GM19467 (cell line): ENCODE data around the gene SSPN.
"Not testable (repeated sequence)": the region's sequence is repeated elsewhere in the genome, so short reads cannot be mapped to it uniquely, and the experiment has no call there.

Experiments used
- ATAC-seq: cut with Tn5 transposase; IDR thresholded peaks from one replicate; pipeline ENCODE4 v1.9.1; 2021; ENCODE audit warnings: mild to moderate bottlenecking, moderate library complexity; ENCODE audit not compliant: unreplicated experiment

The SSPN gene

DNA sequence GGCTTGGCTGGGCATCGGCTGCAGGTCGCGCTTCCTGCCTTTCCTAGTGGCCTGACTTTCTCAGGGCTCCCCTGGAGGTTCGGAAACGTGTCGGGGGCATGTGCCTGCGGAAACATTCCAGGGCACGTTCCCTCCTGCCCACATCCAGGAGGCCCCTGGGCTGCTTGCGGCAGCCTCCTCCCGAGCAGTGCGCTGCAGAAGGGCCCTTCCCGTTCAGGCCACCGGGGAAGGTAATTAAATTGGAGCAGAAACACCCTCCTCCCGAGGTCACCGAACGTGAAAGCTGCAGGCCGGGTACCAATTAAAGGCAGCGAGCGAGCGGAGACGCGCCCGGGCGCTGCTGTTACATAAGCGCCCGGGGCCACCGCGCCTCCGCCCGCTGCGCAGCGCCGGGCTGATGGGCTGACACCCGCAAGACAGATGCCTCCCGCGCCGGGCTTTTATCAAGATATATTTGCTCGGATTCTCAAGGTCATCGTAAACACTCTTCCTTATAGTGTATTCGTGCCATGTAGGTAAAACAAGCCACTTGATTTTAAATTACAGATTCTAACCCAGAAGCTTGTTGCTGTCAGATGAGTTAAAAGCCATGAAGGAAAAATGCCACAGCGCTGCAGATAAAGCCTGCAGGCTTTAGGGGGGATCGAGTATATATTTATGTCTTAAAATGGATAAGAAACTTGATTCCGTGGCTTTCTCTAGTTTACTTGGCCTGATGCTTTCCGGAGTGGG is 31.4 kb downstream of the SSPN start:
- no peak for ATAC-seq

DNA sequence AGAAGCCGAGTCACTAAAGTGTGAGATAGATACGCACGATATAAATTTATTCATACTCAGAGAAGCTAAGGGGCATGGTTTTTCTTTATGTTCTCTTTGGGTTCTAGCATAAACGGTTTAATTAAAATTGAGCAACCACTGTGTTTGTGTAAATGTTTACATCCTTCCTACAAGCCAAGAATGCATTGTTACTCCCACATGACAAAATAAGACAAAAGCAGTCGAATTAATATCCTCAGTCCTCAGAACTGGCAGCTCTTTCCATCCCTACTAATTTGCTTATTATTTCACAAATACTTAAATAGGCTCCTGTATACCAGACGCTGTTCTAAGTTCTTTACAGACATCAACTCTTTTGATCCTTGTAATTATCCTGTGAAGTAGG is 32.0 kb downstream of the SSPN start:
- ATAC-seq: no peak

GRCh38 chr12:26229910-26230309 is 34.5 kb downstream of the SSPN start:
- no peak for ATAC-seq

DNA sequence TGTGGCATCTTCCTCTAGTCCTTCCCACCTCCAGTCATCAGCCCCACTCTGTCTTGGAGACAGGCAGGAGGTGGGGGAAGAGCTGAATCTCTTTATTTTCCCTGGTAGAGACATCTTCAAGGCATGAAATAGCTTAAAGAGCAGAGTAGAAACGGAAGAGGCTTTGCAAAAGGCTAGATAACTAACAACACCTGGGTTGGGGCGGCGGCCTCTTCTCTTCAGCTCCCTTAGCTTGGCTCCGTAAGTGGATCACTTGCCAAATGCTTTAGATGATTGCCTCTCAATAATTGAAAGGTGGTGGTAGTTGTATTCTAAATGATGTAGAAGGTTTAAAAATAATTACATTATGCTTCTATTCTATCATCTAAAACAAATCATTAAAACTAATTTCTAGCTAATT is 36.1 kb downstream of the SSPN start:
- ATAC-seq: no peak

DNA sequence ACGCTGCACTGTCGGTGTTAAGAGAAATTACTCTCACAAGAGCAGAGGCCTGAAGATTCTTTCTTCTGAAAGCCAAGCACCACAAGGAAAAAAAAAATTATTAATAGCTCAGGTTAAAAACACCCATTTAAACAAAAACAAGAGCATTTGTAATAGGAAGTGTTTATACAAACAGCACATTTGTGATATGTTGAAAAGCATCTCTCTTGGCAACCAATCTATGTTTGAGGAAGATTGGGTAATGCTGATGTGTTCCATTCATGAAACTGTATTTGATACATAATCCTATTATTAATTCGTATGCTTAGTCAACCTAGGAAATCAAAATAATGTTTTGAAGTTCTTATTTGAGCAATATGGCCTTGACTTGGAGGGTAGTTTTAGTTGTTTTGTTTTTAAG is 36.5 kb downstream of the SSPN start:
- no peak for ATAC-seq

GRCh38 chr12:26233631-26234030 is 38.3 kb downstream of the SSPN start:
- ATAC-seq: no peak

DNA sequence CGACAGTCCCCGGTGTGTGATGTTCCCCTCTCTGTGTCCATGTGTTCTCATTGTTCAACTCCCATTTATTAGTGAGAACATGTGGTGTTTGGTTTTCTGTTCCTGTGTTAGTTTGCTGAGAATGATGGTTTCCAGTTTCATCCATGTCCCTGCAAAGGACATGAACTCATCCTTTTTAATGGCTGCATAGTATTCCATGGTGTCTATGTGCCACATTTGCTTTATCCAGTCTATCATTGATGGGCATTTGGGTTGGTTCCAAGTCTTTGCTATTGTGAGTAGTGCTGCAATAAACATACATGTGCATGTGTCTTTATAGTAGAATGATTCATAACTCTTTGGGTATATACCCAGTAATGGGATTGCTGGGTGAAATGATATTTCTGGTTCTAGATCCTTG is 40.1 kb downstream of the SSPN start:
- ATAC-seq: not testable (repeated sequence)

GRCh38 chr12:26238341-26239121 is 43.2 kb downstream of the SSPN start:
- no peak for ATAC-seq

DNA sequence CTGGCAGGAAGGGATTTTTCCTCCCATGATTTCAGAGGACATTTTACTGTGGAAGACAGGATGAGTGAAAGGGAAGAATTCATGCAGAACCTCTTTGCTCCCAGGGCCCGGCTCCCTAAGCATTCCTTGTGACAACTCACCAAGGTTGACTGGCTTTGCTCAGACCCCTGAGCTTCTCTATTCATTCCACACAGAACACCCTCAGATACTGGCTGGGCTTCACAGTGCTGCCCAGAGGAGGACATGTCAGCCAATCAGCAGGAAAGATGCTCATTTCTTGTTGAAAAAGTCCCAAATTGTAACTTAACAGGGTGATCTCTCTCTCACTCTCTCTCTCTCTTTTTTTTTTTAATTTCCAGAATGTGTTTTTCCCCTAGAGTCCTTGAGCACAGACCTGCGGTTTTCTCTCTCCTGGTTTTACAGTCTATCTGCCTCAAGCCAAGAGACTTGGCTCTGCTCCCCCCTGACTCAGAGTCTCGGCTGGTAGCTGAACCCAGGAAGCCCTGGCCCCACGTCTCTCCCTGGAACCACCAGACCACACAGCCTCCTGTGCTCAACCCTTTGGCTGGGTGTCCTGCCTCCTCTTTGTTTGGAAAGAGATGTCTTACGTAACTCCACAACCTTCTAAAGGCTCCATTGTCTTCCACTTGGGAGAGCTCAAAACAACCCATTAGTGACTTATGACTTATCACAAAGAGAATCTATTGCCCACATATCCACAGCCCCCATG is 43.9 kb downstream of the SSPN start:
- no peak for ATAC-seq

GRCh38 chr12:26239852-26240815 is 44.8 kb downstream of the SSPN start:
- ATAC-seq: no peak

DNA sequence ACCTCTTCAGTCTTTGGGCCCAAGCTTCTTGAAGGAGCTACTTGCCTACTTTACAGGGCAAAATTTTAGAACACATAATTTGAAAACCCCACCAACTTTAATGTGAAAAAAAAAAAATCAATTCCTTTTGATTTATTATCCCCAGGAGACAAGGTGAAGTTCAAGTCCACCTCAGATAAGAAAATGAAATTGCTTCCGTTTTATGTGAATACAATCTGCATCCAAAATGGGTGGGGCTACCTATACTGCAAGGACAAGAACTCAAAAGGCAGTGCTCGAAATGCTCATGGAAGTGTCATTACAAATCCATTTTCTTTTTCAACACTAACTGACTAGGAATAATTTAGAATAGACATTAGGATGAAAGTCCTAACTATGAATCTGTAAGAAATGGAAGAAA is 45.7 kb downstream of the SSPN start:
- no peak for ATAC-seq

- ATAC-seq: no peak
Observed at GRCh38 chr12:26242683-26243082, 47.3 kb downstream of the SSPN start.

- ATAC-seq: no peak
Observed at GRCh38 chr12:26244503-26244902, 49.1 kb downstream of the SSPN start.

DNA sequence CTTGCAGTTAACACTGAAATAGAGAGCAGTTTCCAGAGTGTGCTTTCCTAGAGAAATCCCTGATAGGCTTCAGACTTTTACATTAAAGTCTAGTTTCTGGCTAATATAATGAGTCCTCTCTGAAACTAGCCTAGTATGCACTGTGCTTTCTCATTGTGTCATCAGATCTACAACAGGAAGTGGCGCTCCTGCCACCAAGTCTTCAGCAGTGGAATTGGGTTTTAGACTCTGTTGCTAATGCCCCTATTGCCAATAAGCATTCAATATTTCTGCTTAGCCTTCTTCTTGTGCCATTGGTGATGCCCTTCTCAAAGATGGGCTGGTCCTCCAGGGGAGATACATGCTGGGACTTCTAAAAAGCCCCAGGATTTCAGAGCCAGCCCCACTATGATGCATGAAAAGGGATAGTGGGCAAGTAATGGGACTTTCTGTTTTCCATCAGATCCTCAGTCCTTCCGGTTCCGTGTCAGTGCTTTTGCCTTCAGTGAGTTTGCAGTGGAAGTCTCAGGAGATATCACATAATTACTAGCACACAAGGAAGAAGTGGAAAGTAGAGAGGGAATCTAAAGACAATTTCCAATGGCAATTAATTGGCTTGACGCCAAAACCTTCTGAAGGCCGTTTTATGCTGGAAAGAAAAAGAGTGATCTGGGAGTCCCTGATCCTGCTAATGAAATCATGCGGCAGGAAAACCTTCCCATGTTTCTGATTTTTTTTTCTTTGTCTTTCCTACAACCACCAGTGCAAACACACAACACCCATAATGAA is 50.0 kb downstream of the SSPN start:
- no peak for ATAC-seq

GRCh38 chr12:26246483-26247164 is 51.3 kb downstream of the SSPN start:
- ATAC-seq: no peak

DNA sequence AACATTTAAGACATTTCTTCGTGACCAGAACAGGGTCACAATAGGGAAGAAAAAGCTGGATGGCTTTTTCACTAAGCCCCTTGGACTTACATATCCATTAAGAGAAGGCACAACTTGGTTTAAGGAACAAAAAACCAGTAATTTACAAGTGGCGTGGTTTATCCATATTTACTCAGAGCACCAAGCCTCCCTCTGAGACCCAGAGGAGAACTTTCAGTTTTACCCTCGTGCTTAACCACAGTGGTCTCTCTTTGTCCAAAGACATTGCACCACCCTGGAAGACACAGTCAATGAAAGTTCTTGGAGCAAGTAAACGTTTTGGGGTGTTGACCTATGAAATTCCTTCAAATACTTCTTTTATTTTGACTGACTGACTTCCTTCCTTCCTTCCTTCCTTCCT is 52.5 kb downstream of the SSPN start:
- ATAC-seq: no peak

GRCh38 chr12:26250801-26251200 is 55.4 kb downstream of the SSPN start:
- no peak for ATAC-seq

GRCh38 chr12:26251600-26251999 is 56.2 kb downstream of the SSPN start:
- ATAC-seq: no peak

- ATAC-seq: no peak
Observed at GRCh38 chr12:26252946-26253345, 57.6 kb downstream of the SSPN start.
